Measurements from ENCODE around the gene SELENOH. TPM values are rescaled to one million over a fixed set of nuclear protein-coding genes. Genes with fewer than 3 reads are reported as not detected.
A peak's percentile ranks its signal among the peaks of the same experiment; 100 is the strongest.
"Not testable (repeated sequence)": the region's sequence is repeated elsewhere in the genome, so short reads cannot be mapped to it uniquely, and the experiment has no call there.

Gene SELENOH
- total RNA-seq, 1 donor from 2014 or later = 232 TPM

DNA sequence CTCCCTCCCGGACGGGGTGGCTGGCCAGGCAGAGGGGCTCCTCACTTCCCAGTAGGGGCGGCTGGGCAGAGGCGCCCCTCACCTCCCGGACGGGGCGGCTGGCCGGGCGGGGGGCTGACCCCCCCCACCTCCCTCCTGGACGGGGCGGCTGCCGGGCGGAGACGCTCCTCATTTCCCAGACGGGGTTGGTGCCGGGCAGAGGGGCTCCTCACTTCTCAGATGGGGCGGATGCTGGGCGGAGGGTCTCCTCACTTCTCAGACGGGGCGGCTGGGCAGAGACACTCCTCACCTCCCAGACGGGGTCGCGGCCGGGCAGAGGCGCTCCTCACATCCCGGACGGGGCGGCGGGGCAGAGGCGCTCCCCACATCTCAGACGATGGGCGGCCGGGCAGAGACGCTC is 24.6 kb upstream of the SELENOH start:
- not testable (repeated sequence) for DNase-seq (ENCODE audit: low spot score); H3K27me3 Mint-ChIP-seq (ENCODE audit: insufficient read depth); H3K27ac Mint-ChIP-seq; H3K9me3 Mint-ChIP-seq; H3K4me3 Mint-ChIP-seq
- H3K4me1 Mint-ChIP-seq (ENCODE audit: low read depth) = peaks cover 17% of the 10 kb centered on the region
- intact Hi-C loops (cut with micrococcal nuclease) = loop anchor here (10.0 kb wide), 1 partner anchor 1838 kb away; no protein-coding TSS in a partner anchor
- H3K36me3 Mint-ChIP-seq (ENCODE audit: low read depth) = peaks cover 15% of the 10 kb centered on the region

DNA sequence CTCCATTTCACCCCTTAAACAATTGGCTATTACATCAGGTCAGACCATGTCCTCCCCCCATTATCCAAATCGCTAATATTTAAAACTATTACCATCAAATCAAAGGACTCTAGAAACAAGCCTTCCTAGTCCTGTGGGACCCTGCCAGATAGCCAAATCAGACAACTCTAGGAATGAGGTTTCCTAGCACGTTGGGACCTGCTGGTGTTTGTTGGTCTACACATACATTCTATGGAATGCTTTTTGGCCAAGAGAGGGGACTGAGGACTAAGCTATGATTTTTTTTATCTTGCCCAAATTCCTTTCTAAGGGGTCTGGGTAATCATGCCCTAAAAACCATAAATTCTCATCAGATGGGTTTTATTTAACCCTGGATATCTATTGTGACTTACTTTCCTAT is 14.1 kb upstream of the SELENOH start:
- DNase-seq (ENCODE audit: low spot score) = no peak
- Mint-ChIP-seq H3K36me3 (ENCODE audit: low read depth) (no peaks in the 10 kb centered on the region), H3K27me3 (ENCODE audit: insufficient read depth) (no peaks in the 10 kb centered on the region), H3K27ac (peak overlapping the region; percentile 16), H3K4me1 (ENCODE audit: low read depth) (peaks cover 13% of the 10 kb centered on the region), H3K4me3 (no peak overlapping the region), H3K9me3 (no peaks in the 10 kb centered on the region)
- intact Hi-C loops (cut with micrococcal nuclease) = no loop called here

DNA sequence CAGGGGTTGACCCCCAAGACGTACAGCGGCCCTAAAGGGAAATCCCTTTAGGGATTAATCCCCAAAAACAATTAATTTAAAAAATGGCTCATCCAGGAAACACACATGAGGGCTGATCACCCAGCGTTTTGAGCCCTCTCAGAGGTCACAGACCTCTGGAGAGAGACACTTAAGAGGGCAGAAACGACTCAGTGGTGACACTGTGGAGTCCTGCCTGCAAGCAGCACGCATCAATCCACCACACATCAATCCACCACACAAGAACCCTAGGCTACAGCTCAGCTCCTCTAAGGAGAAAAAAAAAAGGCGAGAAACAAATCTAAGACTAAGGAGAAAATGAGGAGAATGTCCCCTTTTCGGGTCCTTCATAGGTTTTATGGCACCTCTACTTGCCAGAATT is 12.5 kb upstream of the SELENOH start:
- intact Hi-C loops (cut with micrococcal nuclease) = no loop called here
- Mint-ChIP-seq H3K4me1 (ENCODE audit: low read depth) (peaks cover 13% of the 10 kb centered on the region), H3K36me3 (ENCODE audit: low read depth) (no peaks in the 10 kb centered on the region), H3K27me3 (ENCODE audit: insufficient read depth) (no peaks in the 10 kb centered on the region), H3K27ac (no peak overlapping the region), H3K9me3 (no peaks in the 10 kb centered on the region), H3K4me3 (no peak overlapping the region)
- no peak for DNase-seq (ENCODE audit: low spot score)

DNA sequence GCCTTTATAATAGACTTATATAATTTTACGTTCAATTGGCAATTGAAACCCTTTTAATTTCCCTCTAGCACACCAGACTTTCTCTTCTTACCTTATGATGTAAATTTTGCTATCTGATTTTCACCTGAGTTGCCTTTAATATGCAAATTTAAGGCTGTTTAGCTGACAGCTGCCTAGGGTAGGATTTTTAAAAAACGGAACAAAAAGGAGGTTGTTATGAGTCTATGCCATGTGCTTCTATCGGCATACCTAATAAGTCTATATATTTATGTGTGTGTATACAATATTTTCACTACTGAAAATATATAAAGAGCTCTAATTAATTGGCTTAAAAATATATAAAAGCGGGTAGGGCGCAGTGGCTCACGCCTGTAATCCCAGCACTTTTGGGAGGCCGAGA is 11.8 kb upstream of the SELENOH start:
- H3K4me3 Mint-ChIP-seq = no peak overlapping the region
- no peak overlapping the region for H3K27ac Mint-ChIP-seq
- no peak for DNase-seq (ENCODE audit: low spot score)
- peaks cover 13% of the 10 kb centered on the region for H3K4me1 Mint-ChIP-seq (ENCODE audit: low read depth)
- intact Hi-C loops (cut with micrococcal nuclease) = no loop called here
- H3K27me3 Mint-ChIP-seq (ENCODE audit: insufficient read depth) = no peaks in the 10 kb centered on the region
- no peaks in the 10 kb centered on the region for H3K36me3 Mint-ChIP-seq (ENCODE audit: low read depth)
- no peaks in the 10 kb centered on the region for H3K9me3 Mint-ChIP-seq

DNA sequence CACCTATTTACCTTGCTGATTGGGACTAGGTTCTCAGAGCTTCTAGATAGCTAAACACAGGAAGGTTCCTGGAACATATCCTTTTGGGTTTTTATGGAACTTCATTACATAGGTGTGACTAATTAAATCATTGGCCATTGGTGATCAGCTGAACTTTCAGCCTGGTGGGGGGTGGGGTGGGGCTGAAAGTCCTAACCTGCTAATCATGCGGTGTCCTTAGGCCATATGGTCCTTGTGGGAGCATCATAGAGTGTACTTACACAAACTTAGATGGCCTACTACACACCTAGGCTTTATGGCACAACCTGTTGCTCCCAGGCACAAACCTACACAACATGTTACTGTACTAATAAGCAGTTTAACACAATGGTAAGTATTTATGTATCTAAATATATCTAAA is 8.6 kb upstream of the SELENOH start:
- H3K4me1 Mint-ChIP-seq (ENCODE audit: low read depth) = peaks cover 21% of the 10 kb centered on the region
- H3K4me3 Mint-ChIP-seq = no peak overlapping the region
- H3K27me3 Mint-ChIP-seq (ENCODE audit: insufficient read depth) = no peaks in the 10 kb centered on the region
- H3K9me3 Mint-ChIP-seq = no peaks in the 10 kb centered on the region
- no peak for DNase-seq (ENCODE audit: low spot score)
- intact Hi-C loops (cut with micrococcal nuclease) = no loop called here
- H3K27ac Mint-ChIP-seq = no peak overlapping the region
- H3K36me3 Mint-ChIP-seq (ENCODE audit: low read depth) = peaks cover 7% of the 10 kb centered on the region

DNA sequence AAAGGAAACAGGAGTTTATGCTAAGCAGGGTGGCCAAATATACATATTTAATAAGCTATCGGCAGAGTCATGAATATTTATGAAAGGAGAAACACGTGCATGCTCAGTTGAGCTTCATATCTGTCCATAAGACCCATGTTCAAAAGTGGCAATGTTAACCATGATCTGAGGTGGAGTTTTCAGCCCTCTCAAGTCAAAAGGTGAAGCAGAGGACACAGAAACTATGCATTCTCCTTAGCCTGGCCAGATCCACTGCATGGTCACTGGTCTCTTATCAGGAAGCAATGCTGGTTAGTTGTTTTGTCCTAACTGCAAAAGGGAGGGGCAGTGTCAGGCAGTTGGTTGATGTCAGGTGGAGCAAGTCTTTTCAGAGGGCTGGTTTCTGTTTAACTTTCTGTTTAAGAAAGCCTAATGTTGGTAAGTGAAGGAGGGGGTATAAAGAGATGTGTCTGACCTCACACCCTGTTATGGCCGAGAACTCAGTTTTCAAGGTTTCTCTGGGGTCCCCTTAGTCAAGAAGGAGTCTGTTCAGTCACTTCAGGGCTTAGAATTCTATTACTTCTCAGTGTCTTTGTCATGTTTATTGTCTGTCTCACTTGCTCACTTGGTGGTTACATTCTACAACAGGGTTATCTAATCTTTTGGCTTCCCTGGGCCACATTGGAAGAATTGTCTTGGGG is 5.5 kb upstream of the SELENOH start:
- Mint-ChIP-seq H3K9me3 (no peaks in the 10 kb centered on the region), H3K4me3 (no peak overlapping the region), H3K27me3 (ENCODE audit: insufficient read depth) (no peaks in the 10 kb centered on the region), H3K36me3 (ENCODE audit: low read depth) (peaks cover 21% of the 10 kb centered on the region), H3K4me1 (ENCODE audit: low read depth) (peaks cover 23% of the 10 kb centered on the region), H3K27ac (peak overlapping the region; percentile 49)
- intact Hi-C loops (cut with micrococcal nuclease) = no loop called here
- no peak for DNase-seq (ENCODE audit: low spot score)

DNA sequence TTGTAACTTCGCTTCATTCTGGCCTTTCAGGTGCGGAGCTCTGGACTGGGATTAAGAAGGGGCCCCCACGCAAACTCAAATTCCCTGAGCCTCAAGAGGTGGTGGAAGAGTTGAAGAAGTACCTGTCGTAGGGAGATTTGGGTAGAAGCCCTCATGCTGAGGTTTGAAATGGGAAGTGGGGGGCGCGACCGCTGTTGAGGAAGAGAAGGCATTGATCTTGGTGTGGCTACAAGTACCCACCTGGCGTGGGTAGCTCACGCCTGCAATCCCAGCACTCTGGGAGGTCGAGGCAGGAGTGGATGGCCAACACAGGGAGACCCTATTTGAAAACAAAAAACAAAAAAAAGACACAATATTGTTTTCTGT is 779 bp downstream of the SELENOH start:
- DNase-seq (ENCODE audit: low spot score) = no peak
- H3K27me3 Mint-ChIP-seq (ENCODE audit: insufficient read depth) = no peaks in the 10 kb centered on the region
- no peaks in the 10 kb centered on the region for H3K9me3 Mint-ChIP-seq
- H3K36me3 Mint-ChIP-seq (ENCODE audit: low read depth) = peaks cover 60% of the 10 kb centered on the region
- peak overlapping the region; percentile 95 for H3K27ac Mint-ChIP-seq
- peak overlapping the region; percentile 98 for H3K4me3 Mint-ChIP-seq
- peaks cover 52% of the 10 kb centered on the region for H3K4me1 Mint-ChIP-seq (ENCODE audit: low read depth)
- intact Hi-C loops (cut with micrococcal nuclease) = no loop called here

DNA sequence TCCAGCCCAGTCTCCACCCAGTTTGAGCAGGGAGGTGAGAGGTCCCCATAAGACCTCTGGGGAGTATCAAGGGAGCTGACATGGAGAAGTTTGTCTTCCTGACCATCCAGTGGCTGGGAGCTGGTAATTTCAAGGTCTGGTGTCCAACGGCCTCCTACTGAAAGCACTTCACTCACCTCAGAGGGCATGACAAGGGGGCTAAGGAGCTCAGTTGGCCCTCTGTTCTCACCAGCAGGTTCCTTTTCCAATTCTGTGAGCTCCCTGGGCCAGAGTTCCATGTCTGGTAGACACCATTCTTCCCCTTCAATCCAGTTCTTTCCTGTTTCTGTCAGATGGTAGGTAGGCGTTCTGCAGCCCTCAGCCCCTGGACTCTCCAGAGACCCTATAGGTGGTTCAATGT is 3.1 kb downstream of the SELENOH start:
- Mint-ChIP-seq H3K4me1 (ENCODE audit: low read depth) (peaks cover 55% of the 10 kb centered on the region), H3K27me3 (ENCODE audit: insufficient read depth) (no peaks in the 10 kb centered on the region), H3K27ac (no peak overlapping the region), H3K9me3 (no peaks in the 10 kb centered on the region), H3K36me3 (ENCODE audit: low read depth) (peaks cover 55% of the 10 kb centered on the region), H3K4me3 (peak overlapping the region; percentile 66)
- intact Hi-C loops (cut with micrococcal nuclease) = no loop called here
- DNase-seq (ENCODE audit: low spot score) = no peak

DNA sequence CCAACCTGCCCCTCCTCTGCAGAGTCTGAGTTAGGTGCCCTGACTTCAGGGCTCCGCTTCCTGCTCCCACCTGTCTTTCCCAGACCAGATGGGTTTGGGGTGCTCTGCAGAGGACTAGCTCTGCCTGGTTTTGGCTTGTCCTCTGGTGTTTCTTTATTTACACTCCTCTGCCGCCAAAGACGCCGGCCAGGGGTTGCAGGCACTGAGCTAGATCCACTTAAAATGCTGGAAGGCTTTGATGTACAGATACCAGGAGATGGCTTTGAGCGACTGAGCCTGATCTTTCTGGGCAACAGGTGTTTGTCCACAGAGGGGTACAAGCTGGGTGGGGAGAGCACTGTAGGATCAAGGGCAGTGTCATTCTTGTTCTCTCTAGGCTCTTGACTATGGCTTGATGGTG is 3.9 kb downstream of the SELENOH start:
- Mint-ChIP-seq H3K4me1 (ENCODE audit: low read depth) (peaks cover 49% of the 10 kb centered on the region), H3K9me3 (no peaks in the 10 kb centered on the region), H3K27ac (peak overlapping the region; percentile 61), H3K27me3 (ENCODE audit: insufficient read depth) (no peaks in the 10 kb centered on the region), H3K36me3 (ENCODE audit: low read depth) (peaks cover 53% of the 10 kb centered on the region), H3K4me3 (no peak overlapping the region)
- intact Hi-C loops (cut with micrococcal nuclease) = no loop called here
- DNase-seq (ENCODE audit: low spot score) = no peak

DNA sequence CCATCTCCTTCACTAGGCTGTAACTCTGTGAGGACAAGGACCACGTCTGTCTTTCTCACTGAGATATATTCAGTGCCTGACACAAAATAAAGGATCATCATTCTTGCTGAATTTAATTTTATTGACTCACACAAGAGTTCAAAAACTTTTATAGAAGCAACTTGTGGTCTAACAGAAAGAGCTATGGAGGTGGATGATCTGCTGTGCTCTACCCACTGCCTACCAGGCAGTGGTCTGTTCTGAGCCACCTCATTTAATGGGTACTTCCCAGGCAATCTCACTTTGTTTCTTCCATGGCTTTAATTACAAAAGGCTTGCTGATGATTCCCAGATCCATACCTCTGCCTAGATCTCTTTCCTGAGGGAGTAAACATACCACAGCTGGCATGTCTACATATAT is 5.6 kb downstream of the SELENOH start:
- intact Hi-C loops (cut with micrococcal nuclease) = no loop called here
- peaks cover 49% of the 10 kb centered on the region for H3K36me3 Mint-ChIP-seq (ENCODE audit: low read depth)
- H3K27ac Mint-ChIP-seq = peak overlapping the region; percentile 23
- peaks cover 42% of the 10 kb centered on the region for H3K4me1 Mint-ChIP-seq (ENCODE audit: low read depth)
- no peak for DNase-seq (ENCODE audit: low spot score)
- no peaks in the 10 kb centered on the region for H3K27me3 Mint-ChIP-seq (ENCODE audit: insufficient read depth)
- no peaks in the 10 kb centered on the region for H3K9me3 Mint-ChIP-seq
- H3K4me3 Mint-ChIP-seq = no peak overlapping the region

DNA sequence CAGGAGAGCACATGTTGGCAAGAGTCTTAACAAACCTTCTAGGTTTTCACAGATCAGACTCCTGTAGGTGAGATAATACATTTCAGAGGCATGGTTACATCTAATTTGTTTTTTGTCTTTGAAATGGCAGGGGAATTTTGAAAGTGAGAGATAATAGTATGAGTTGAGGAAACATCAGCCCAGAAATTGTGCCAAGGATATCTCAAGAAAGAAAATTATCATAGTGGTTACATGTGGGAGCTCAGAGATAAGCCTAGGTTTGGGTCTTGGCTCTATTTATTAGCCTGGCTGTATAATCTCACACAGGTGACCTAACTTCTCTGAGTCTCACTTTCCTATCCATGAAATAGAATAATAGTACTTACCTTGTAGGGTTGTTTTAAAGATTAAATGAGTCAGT is 9.9 kb downstream of the SELENOH start:
- Mint-ChIP-seq H3K36me3 (ENCODE audit: low read depth) (peaks cover 17% of the 10 kb centered on the region), H3K27me3 (ENCODE audit: insufficient read depth) (no peaks in the 10 kb centered on the region), H3K27ac (no peak overlapping the region), H3K9me3 (no peaks in the 10 kb centered on the region), H3K4me3 (no peak overlapping the region), H3K4me1 (ENCODE audit: low read depth) (peaks cover 15% of the 10 kb centered on the region)
- intact Hi-C loops (cut with micrococcal nuclease) = loop anchor here (1.0 kb wide), 1 partner anchor 49 kb away; no protein-coding TSS in a partner anchor
- DNase-seq (ENCODE audit: low spot score) = no peak

DNA sequence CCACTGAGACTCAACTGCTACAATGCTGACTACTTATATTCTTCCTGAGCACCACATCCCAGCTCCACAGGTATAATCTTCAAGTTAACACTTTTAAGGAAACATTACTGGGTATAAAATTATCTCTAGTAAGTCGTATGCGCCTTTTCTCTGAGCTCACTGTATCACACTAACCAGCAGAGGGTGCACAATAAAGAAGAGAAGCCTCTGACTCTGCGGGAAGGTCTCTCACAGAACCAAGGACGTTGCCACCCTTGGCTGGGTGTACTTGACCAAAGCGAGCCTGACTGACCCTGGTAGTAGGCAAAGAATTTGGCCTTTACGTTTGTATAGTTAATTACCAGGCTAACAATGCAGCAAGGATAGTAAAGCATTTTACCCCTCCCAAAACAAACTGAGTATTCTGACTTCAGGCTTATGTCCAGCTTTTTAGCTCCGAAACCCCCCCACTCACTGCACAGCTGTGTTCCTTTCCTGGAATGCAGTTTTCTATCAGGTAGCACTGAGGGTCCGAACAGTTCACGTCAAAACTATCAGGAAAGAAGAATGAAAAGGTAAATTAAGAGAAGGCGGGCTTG is 10.5 kb downstream of the SELENOH start, which contains the start of gene BTBD18:
TSS of gene BTBD18 (minus strand) at position 144 of the 578 bp plus-strand sequence. CDS start 631 bp downstream, outside the sequence.
- intact Hi-C loops (cut with micrococcal nuclease) = loop anchor here (1.0 kb wide), 1 partner anchor 49 kb away; no protein-coding TSS in a partner anchor

DNA sequence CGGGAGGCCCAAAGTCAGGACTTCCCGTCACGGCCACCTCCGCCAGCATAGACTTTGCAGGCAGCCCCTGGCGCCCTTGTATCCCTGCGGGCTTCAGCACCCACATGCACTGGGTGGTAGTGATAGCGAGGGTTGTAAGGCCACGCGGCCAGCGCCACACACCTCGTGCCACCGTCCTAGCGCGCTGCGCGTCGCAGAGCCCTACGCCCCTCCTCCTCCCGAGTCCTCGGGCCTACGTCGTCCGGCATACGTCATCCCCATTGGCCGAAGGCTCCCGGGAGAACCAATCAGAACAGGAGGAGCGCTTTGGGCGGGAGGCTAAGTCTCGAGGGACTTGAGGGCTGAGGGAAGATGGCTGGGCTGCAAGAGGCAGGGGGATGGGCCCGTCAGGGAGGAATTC is 11.7 kb downstream of the SELENOH start:
- DNase-seq (ENCODE audit: low spot score) = no peak
- peaks cover 6% of the 10 kb centered on the region for H3K4me1 Mint-ChIP-seq (ENCODE audit: low read depth)
- intact Hi-C loops (cut with micrococcal nuclease) = no loop called here
- H3K27me3 Mint-ChIP-seq (ENCODE audit: insufficient read depth) = no peaks in the 10 kb centered on the region
- no peak overlapping the region for H3K27ac Mint-ChIP-seq
- H3K9me3 Mint-ChIP-seq = no peaks in the 10 kb centered on the region
- peaks cover 11% of the 10 kb centered on the region for H3K36me3 Mint-ChIP-seq (ENCODE audit: low read depth)
- H3K4me3 Mint-ChIP-seq = no peak overlapping the region

More for the DNA sequence above, 10.5 kb downstream of the SELENOH start, which contains the start of gene BTBD18:
- H3K27ac Mint-ChIP-seq = no peak within 1 kb of the TSS
- no peak within 1 kb of the TSS for H3K4me3 Mint-ChIP-seq
- peaks cover 12% of the 10 kb centered on the region for H3K4me1 Mint-ChIP-seq (ENCODE audit: low read depth)
- H3K9me3 Mint-ChIP-seq = no peaks in the 10 kb centered on the region
- DNase-seq (ENCODE audit: low spot score) = no peak
- no peaks in the 10 kb centered on the region for H3K27me3 Mint-ChIP-seq (ENCODE audit: insufficient read depth)
- H3K36me3 Mint-ChIP-seq (ENCODE audit: low read depth) = peaks cover 17% of the 10 kb centered on the region
